HepG2 (cell line): ENCODE data around the gene SLC25A19. TPM values are rescaled to one million over a fixed set of nuclear protein-coding genes. Genes with fewer than 3 reads are reported as not detected.
A peak's percentile ranks its signal among the peaks of the same experiment; 100 is the strongest.

Source experiments
- BRD4 ChIP-seq: sonication (generic); formaldehyde crosslinking; IDR thresholded peaks from 2 replicates; pipeline ENCODE4 v1.4.0; 2020; ENCODE audit warnings: missing genetic modification reagents
- FOSL1 ChIP-seq: sonication (generic); formaldehyde crosslinking; IDR thresholded peaks from 2 replicates; pipeline ENCODE4 v1.9.0; 2021; ENCODE audit warnings: missing genetic modification reagents, borderline replicate concordance
- KDM6A ChIP-seq: IDR thresholded peaks from 2 replicates; pipeline ENCODE4 v1.6.1; 2016; ENCODE audit warnings: low read depth
- NFRKB ChIP-seq: fragments of 450-650 bp; IDR thresholded peaks from 2 replicates; pipeline ENCODE4 v1.6.1; 2017
- PRMT3 ChIP-seq: sonication (generic); formaldehyde crosslinking; IDR thresholded peaks from 2 replicates; pipeline ENCODE4 v1.8.1; 2022; ENCODE audit warnings: low read depth, mild to moderate bottlenecking, moderate library complexity, missing genetic modification reagents, borderline replicate concordance
- SOX6 ChIP-seq, 2 experiments: fragments of 450-650 bp in 1 of 2; sonication (generic) in 1 of 2; formaldehyde crosslinking in 1 of 2; IDR thresholded peaks; 2 replicates each; pipeline versions ENCODE4 v1.4.0 to v1.6.1; 2017 to 2020; ENCODE audit warnings: antibody characterized with exemption in 1 of 2, mild to moderate bottlenecking in 1 of 2, missing genetic modification reagents in 1 of 2
- TRIM24 ChIP-seq: sonication (generic); formaldehyde crosslinking; IDR thresholded peaks from 2 replicates; pipeline ENCODE4 v1.8.0; 2022; ENCODE audit warnings: mild to moderate bottlenecking, missing genetic modification reagents
- ZBTB8A ChIP-seq: sonication (generic); formaldehyde crosslinking; IDR thresholded peaks from 2 replicates; pipeline ENCODE4 v1.4.0; 2020; ENCODE audit warnings: mild to moderate bottlenecking, low read depth, missing genetic modification reagents, borderline replicate concordance
- ZNF207 ChIP-seq: fragments of 450-650 bp; IDR thresholded peaks from 2 replicates; pipeline ENCODE4 v1.6.1; 2016; ENCODE audit warnings: antibody characterized with exemption, borderline replicate concordance
- ZNF260 ChIP-seq: sonication (generic); formaldehyde crosslinking; IDR thresholded peaks from 2 replicates; pipeline ENCODE4 v1.4.0; 2020; ENCODE audit warnings: missing genetic modification reagents, low read depth, mild to moderate bottlenecking, borderline replicate concordance
- ZNF432 ChIP-seq: sonication (generic); formaldehyde crosslinking; IDR thresholded peaks from 2 replicates; pipeline ENCODE4 v1.5.0; 2020; ENCODE audit warnings: missing genetic modification reagents, mild to moderate bottlenecking, borderline replicate concordance
- ZNF562 ChIP-seq: sonication (generic); formaldehyde crosslinking; IDR thresholded peaks from 2 replicates; pipeline ENCODE4 v1.8.0; 2022; ENCODE audit warnings: missing genetic modification reagents, borderline replicate concordance
- ZNF614 ChIP-seq: IDR thresholded peaks from 2 replicates; pipeline ENCODE4 v1.6.1; 2018; ENCODE audit warnings: missing biosample characterization, missing genetic modification reagents, inconsistent platforms, borderline replicate concordance
- ZNF766 ChIP-seq: sonication (generic); formaldehyde crosslinking; IDR thresholded peaks from 2 replicates; pipeline ENCODE4 v1.5.0; 2020; ENCODE audit warnings: missing genetic modification reagents, borderline replicate concordance
- ZNF879 ChIP-seq: sonication (generic); formaldehyde crosslinking; IDR thresholded peaks from 2 replicates; pipeline ENCODE4 v1.8.1; 2023; ENCODE audit warnings: missing genetic modification reagents
- polyA plus RNA-seq, 8 experiments: library from polyadenylated mRNA; depleted of rRNA in 3 of 8; stranded (reverse) in 7 of 8; unstranded in 1 of 8; fragments of >200 nt; fragmentation: Illumina TruSeq in 4 of 8; extraction: Trizol in 4 of 8; gene quantifications; 2 replicates each; pipeline versions ENCODE4 v1.2.1 to v1.2.3, GENCODE V29; 2011 to 2016; ENCODE audit warnings: low read depth in 4 of 8, missing spikeins in 1 of 8, mixed read lengths in 1 of 8; ENCODE audit not compliant: insufficient read depth in 1 of 8
- total RNA-seq, 5 experiments: library from RNA; depleted of rRNA; stranded (reverse); fragments of >200 nt; fragmentation: Illumina TruSeq; extraction: Trizol; gene quantifications; 2 replicates each; pipeline ENCODE4 v1.2.3, GENCODE V29; 2016; ENCODE audit warnings: low read depth in 1 of 5
- TF ChIP-seq, protein P1 (sequence below): sonication (generic); formaldehyde crosslinking; IDR thresholded peaks from 2 replicates; pipeline ENCODE4 v1.4.0; 2020; ENCODE audit warnings: missing genetic modification reagents
- TF ChIP-seq, protein P2 (sequence below): sonication (generic); formaldehyde crosslinking; IDR thresholded peaks from 2 replicates; pipeline ENCODE4 v1.4.0; 2020; ENCODE audit warnings: missing genetic modification reagents
- TF ChIP-seq, protein P3 (sequence below): sonication (generic); formaldehyde crosslinking; IDR thresholded peaks from 2 replicates; pipeline ENCODE4 v1.8.1; 2023; ENCODE audit warnings: mild to moderate bottlenecking, moderate library complexity, missing genetic modification reagents
- TF ChIP-seq, protein P4 (sequence below): sonication (generic); formaldehyde crosslinking; IDR thresholded peaks from 2 replicates; pipeline ENCODE4 v1.4.0; 2020; ENCODE audit warnings: mild to moderate bottlenecking, missing genetic modification reagents

Gene SLC25A19
- total and polyA plus RNA-seq, 2 of the 13 experiments (the other 11 are each of a cell fraction or from before 2014, with no cell fraction given): 24.4 to 41.4 TPM

DNA sequence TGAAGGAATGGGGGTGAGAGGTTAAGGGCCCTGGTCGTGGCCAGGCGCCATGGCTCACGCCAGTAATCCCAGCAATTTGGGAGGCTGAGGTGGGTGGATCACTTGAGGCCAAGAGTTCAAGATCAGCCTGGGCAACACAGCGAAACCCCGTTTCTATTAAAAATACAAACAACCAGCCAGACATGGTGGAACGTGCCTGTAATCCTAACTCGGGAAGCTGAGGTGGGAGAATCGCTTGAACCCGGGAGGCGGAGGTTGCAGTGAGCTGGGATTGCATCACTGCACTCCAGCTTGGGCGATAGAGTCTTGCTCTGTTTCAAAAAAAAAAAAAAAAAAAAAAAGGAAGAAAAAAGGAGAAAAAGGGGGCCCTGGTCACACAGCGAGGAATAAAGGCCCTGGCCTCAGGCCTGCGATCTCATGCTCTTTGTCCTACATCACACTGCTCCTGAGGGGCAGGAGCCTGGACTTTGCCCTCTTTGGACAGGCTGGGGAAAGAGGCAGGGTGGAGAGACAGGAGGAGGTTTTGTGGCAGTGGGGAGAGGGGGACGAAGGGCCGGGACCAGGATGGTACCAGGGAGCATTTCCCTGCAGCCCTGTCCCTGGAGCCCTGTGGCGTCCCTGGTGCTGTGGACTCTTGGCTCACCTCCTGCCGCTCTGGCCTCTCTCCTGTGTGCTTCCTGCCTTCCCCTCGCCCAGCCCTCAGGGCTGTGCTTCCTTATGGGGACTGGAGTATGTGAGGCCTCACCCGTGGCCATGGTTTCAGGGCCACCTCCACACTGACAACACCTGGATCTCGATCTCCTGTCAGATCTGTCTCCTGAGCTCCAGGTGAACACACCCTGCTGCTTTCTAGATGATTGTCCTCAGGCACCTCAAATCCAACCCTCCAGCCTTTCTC, 19.7 kb upstream of the SLC25A19 start (continued):
- TF ChIP-seq, protein P1, sequence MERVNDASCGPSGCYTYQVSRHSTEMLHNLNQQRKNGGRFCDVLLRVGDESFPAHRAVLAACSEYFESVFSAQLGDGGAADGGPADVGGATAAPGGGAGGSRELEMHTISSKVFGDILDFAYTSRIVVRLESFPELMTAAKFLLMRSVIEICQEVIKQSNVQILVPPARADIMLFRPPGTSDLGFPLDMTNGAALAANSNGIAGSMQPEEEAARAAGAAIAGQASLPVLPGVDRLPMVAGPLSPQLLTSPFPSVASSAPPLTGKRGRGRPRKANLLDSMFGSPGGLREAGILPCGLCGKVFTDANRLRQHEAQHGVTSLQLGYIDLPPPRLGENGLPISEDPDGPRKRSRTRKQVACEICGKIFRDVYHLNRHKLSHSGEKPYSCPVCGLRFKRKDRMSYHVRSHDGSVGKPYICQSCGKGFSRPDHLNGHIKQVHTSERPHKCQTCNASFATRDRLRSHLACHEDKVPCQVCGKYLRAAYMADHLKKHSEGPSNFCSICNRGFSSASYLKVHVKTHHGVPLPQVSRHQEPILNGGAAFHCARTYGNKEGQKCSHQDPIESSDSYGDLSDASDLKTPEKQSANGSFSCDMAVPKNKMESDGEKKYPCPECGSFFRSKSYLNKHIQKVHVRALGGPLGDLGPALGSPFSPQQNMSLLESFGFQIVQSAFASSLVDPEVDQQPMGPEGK (CRISPR knock-in tag): peak; percentile 88
- TF ChIP-seq ZNF614 (CRISPR knock-in tag): peak; percentile 56; the same call in 1 of the 2 replicates
- peak; percentile 95 for TF ChIP-seq KDM6A (CRISPR knock-in tag)
- no peak for TF ChIP-seq ZBTB8A (CRISPR knock-in tag)
- no peak for TF ChIP-seq ZNF432
- 0 out of 2 replicates have a peak, but pooled peaks have one; percentile 14 for TF ChIP-seq ZNF260 (CRISPR knock-in tag)
- TF ChIP-seq, protein P2, sequence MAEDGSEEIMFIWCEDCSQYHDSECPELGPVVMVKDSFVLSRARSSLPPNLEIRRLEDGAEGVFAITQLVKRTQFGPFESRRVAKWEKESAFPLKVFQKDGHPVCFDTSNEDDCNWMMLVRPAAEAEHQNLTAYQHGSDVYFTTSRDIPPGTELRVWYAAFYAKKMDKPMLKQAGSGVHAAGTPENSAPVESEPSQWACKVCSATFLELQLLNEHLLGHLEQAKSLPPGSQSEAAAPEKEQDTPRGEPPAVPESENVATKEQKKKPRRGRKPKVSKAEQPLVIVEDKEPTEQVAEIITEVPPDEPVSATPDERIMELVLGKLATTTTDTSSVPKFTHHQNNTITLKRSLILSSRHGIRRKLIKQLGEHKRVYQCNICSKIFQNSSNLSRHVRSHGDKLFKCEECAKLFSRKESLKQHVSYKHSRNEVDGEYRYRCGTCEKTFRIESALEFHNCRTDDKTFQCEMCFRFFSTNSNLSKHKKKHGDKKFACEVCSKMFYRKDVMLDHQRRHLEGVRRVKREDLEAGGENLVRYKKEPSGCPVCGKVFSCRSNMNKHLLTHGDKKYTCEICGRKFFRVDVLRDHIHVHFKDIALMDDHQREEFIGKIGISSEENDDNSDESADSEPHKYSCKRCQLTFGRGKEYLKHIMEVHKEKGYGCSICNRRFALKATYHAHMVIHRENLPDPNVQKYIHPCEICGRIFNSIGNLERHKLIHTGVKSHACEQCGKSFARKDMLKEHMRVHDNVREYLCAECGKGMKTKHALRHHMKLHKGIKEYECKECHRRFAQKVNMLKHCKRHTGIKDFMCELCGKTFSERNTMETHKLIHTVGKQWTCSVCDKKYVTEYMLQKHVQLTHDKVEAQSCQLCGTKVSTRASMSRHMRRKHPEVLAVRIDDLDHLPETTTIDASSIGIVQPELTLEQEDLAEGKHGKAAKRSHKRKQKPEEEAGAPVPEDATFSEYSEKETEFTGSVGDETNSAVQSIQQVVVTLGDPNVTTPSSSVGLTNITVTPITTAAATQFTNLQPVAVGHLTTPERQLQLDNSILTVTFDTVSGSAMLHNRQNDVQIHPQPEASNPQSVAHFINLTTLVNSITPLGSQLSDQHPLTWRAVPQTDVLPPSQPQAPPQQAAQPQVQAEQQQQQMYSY: no peak
- no peak for TF ChIP-seq FOSL1 (CRISPR knock-in tag)
- TF ChIP-seq PRMT3 (CRISPR knock-in tag): no peak
- TF ChIP-seq ZNF562 (CRISPR knock-in tag): no peak
- TF ChIP-seq ZNF766 (CRISPR knock-in tag): no peak; the same call in 1 of the 2 replicates
- TF ChIP-seq, protein P3, sequence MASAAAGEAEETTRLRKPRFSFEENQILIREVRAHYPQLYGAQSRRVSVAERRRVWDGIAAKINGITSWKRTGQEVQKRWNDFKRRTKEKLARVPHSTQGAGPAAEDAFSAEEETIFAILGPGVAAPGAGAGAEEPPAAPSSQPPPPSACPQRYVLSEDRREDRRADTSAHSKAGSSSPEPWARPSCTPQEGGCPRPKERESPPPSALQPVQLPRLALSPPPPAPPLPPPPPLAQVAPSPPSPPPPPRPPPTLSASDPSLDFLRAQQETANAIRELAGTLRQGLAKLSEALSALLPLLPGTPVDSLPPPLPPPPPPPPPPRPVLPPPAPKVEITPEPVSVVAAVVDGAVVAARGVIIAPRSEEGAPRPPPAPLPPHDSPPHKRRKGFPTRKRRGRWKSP (CRISPR knock-in tag): no peak; the same call in 1 of the 2 replicates
- TF ChIP-seq SOX6 (IDR thresholded peaks at IDR 0.05): no peak
- peak; percentile 85 for TF ChIP-seq SOX6 (CRISPR knock-in tag; IDR thresholded peaks at IDR 0.05)
- no peak for TF ChIP-seq TRIM24 (CRISPR knock-in tag)
- TF ChIP-seq BRD4: peak; percentile 88
- no peak; the same call in 1 of the 2 replicates for TF ChIP-seq NFRKB
- TF ChIP-seq, protein P4, sequence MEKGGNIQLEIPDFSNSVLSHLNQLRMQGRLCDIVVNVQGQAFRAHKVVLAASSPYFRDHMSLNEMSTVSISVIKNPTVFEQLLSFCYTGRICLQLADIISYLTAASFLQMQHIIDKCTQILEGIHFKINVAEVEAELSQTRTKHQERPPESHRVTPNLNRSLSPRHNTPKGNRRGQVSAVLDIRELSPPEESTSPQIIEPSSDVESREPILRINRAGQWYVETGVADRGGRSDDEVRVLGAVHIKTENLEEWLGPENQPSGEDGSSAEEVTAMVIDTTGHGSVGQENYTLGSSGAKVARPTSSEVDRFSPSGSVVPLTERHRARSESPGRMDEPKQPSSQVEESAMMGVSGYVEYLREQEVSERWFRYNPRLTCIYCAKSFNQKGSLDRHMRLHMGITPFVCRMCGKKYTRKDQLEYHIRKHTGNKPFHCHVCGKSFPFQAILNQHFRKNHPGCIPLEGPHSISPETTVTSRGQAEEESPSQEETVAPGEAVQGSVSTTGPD: no peak; the same call in 1 of the 2 replicates
- no peak for TF ChIP-seq ZNF207
- no peak for TF ChIP-seq ZNF879 (CRISPR knock-in tag)
